Lower leg skin (tissue), 4 donors: Measurements from ENCODE around the gene LDLR. TPM values are rescaled to one million over a fixed set of nuclear protein-coding genes. Genes with fewer than 3 reads are reported as not detected.
"Not testable (repeated sequence)": the region's sequence is repeated elsewhere in the genome, so short reads cannot be mapped to it uniquely, and the experiment has no call there.

Experiments used
- DNase-seq, 2 donors: peaks; one replicate each; pipeline ENCODE4 v3.0.0-alpha.2; 2019; ENCODE audit warnings: low spot score in 2 of 2
- H3K4me3 ChIP-seq: fragments of 200-600 bp; sonication (generic); 2 replicates; pipeline ENCODE4 v1.5.1; 2017; ENCODE audit warnings: mild to moderate bottlenecking, low read depth; ENCODE audit not compliant: poor library complexity, severe bottlenecking
- POLR2A ChIP-seq, 2 donors: fragments of 450-650 bp; IDR thresholded peaks; one replicate each; pipeline ENCODE4 v1.6.1; 2016 to 2017; ENCODE audit warnings: antibody characterized with exemption in 2 of 2, mild to moderate bottlenecking in 1 of 2, moderate library complexity in 1 of 2
- WGBS, 2 donors: methylation state at CpG; one replicate each; pipeline ENCODE4 v1.1.5; 2018; 5-methylcytosine and 5-hydroxymethylcytosine counted together
- intact Hi-C: fragments of 100-400 bp; cut with DNase I; formaldehyde crosslinking; loops from one replicate; pipeline ENCODE4 v1.15.0; 2023; ENCODE audit warnings: low total_unique reads
- total RNA-seq, 4 donors: library from RNA; depleted of rRNA; stranded (reverse); fragments of >200 nt; gene quantifications; one replicate each; pipeline ENCODE4 v1.1.0, GENCODE V29; 2016
- TF ChIP-seq, protein P1 (sequence below), 3 donors: fragments of 450-650 bp; IDR thresholded peaks; one replicate each; pipeline ENCODE4 v1.5.1; 2016; ENCODE audit warnings: antibody characterized with exemption in 3 of 3, mild to moderate bottlenecking in 3 of 3, moderate library complexity in 2 of 3

Gene LDLR
- total RNA-seq, 4 donors from 2014 or later, result 48.7 to 62.8 (median 58.7) TPM

DNA sequence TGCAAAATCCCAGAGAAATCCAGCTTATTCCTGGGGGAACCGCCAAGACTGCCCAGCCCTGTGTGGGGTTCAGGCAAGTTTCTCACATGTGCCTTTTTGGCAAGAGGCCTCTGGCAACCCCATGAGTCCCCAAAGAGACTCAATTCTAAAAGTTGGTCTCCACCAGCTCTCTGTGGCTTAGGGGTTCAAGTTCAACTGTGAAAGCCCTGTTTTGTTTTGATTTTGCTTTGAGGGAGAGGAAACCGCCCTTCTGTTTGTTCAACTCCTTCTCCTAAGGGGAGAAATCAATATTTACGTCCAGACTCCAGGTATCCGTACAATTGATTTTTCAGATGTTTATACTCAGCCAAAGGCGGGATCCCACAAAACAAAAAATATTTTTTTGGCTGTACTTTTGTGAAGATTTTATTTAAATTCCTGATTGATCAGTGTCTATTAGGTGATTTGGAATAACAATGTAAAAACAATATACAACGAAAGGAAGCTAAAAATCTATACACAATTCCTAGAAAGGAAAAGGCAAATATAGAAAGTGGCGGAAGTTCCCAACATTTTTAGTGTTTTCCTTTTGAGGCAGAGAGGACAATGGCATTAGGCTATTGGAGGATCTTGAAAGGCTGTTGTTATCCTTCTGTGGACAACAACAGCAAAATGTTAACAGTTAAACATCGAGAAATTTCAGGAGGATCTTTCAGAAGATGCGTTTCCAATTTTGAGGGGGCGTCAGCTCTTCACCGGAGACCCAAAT is 583 bp upstream of the LDLR start:
- H3K4me3 ChIP-seq, result no peak overlapping the region
- TF ChIP-seq, protein P1, sequence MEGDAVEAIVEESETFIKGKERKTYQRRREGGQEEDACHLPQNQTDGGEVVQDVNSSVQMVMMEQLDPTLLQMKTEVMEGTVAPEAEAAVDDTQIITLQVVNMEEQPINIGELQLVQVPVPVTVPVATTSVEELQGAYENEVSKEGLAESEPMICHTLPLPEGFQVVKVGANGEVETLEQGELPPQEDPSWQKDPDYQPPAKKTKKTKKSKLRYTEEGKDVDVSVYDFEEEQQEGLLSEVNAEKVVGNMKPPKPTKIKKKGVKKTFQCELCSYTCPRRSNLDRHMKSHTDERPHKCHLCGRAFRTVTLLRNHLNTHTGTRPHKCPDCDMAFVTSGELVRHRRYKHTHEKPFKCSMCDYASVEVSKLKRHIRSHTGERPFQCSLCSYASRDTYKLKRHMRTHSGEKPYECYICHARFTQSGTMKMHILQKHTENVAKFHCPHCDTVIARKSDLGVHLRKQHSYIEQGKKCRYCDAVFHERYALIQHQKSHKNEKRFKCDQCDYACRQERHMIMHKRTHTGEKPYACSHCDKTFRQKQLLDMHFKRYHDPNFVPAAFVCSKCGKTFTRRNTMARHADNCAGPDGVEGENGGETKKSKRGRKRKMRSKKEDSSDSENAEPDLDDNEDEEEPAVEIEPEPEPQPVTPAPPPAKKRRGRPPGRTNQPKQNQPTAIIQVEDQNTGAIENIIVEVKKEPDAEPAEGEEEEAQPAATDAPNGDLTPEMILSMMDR (IDR thresholded peaks at IDR 0.05), result peak in 1 of 3 donors; percentile 98
- TF ChIP-seq POLR2A (IDR thresholded peaks at IDR 0.05), result no peak
- intact Hi-C loops, result no loop called here

DNA sequence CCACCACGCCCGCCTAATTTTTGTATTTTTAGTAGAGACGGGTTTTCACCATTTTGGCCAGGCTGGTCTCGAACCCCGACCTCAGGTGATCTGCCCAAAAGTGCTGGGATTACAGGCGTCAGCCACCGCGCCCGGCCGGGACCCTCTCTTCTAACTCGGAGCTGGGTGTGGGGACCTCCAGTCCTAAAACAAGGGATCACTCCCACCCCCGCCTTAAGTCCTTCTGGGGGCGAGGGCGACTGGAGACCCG is 676 bp downstream of the LDLR start:
- intact Hi-C loops, DNase-seq: not testable (repeated sequence)
- 0% methylated on average over 12 to 15 of the region's 15 CpGs for WGBS, 2 donors
- H3K4me3 ChIP-seq, result peak overlapping the region; percentile 38

More for the DNA sequence above, 583 bp upstream of the LDLR start:
- peak in 1 of 2 donors; percentile 62 for DNase-seq
- WGBS, 2 donors, result 11 to 12% methylated on average over 11 of the region's 11 CpGs

DNA sequence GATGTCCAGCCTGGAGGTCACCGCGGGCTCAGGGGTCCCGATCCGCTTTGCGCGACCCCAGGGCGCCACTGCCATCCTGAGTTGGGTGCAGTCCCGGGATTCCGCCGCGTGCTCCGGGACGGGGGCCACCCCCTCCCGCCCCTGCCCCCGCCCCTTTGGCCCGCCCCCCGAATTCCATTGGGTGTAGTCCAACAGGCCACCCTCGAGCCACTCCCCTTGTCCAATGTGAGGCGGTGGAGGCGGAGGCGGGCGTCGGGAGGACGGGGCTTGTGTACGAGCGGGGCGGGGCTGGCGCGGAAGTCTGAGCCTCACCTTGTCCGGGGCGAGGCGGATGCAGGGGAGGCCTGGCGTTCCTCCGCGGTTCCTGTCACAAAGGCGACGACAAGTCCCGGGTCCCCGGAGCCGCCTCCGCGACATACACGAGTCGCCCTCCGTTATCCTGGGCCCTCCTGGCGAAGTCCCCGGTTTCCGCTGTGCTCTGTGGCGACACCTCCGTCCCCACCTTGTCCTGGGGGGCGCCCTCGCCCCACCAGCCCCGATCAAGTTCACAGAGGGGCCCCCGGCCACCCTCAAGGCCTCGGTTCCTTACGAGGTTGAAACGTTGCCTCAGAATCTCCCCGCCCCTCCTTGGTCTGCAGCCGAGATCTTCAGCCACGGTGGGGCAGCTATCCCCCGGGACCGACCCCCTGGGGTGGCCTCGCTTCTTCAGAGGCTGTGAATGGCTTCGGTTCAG is 1.2 kb downstream of the LDLR start:
- H3K4me3 ChIP-seq, result peak overlapping the region; percentile 38
- peak; percentile 98 to 100 for DNase-seq
- 0 to 1% methylated on average over 16 to 63 of the region's 64 CpGs for whole genome bisulfite sequencing, 2 donors
- intact Hi-C loops, result no loop called here
- TF ChIP-seq, protein P1 (IDR thresholded peaks at IDR 0.05), result no peak
- peak in 1 of 2 donors; percentile 52 for TF ChIP-seq POLR2A (IDR thresholded peaks at IDR 0.05)

DNA sequence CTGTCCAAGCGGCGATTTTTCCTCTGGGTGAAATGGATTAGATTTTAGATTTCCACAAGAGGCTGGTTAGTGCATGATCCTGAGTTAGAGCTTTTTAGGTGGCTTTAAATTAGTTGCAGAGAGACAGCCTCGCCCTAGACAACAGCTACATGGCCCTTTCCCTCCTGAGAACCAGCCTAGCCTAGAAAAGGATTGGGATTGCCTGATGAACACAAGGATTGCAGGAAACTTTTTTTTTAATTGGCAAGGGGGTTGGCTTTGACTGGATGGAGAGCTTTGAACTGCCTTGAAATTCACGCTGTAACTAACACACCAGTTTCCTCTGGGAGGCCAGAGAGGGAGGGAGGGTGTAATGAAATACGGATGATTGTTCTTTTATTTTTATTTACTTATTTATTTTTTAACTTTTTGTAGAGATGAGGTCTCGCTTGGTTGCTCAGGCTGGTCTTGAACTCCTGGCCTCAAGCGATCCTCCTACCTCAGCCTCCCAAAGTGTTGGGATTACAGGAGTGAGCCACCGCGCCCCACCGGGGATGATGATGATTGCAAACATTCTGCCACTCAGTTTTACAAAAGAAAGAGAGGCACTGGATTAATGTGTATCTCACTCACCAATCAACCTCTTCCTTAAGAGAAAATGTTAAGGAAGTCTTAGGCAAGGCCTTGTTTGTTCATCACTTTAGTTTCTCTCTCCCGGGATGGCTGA is 1.9 kb downstream of the LDLR start:
- no peak for DNase-seq
- peak overlapping the region; percentile 35 for H3K4me3 ChIP-seq
- TF ChIP-seq, protein P1 (IDR thresholded peaks at IDR 0.05), result no peak
- TF ChIP-seq POLR2A (IDR thresholded peaks at IDR 0.05), result no peak
- intact Hi-C loops, result no loop called here
- WGBS, 2 donors, result 17 to 24% methylated on average over 11 of the region's 11 CpGs

DNA sequence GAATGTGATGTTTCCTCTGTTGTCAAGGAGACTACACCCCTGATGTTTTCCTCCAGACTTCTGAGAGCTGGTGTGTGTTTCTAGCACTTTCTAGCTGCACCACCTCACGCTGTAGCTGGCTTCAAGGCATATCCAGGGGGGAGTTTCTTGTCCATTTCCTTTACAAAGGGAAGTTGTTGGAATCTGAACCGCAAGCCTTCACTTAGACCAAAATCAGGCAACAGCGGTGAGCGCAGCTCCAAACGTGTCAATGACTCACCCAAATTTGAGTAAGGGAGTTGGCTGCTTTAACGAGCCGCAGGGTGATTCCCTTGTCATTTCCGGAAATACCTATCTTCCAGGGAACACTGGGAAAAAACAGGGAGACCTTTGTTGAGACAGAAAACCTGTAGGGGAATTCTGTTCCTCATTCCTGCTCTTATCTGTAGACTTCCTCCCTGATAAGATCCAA is 2.5 kb downstream of the LDLR start:
- WGBS, 2 donors, result 1 to 2% methylated on average over 8 of the region's 8 CpGs
- intact Hi-C loops, result no loop called here
- peak; percentile 81 to 94 for DNase-seq
- no peak for TF ChIP-seq POLR2A (IDR thresholded peaks at IDR 0.05)
- TF ChIP-seq, protein P1 (IDR thresholded peaks at IDR 0.05), result no peak
- no peak overlapping the region for H3K4me3 ChIP-seq

DNA sequence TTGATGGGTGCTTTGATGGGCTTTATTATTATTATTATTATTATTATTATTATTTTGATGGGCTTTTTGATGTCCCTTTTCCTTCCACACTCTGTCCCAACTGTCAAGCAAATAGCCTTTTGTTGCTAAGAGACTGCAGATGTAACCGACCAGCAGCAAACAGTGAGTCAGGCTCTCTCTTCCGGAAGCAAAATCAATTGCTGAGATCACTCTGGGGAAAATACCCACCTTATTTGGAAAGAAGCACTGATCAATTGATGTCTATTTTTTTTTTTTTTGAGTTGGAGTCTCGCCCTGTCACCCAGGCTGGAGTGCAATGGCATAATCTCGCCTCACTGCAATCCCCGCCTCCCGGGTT is 2.9 kb downstream of the LDLR start:
- no peak overlapping the region for H3K4me3 ChIP-seq
- TF ChIP-seq POLR2A (IDR thresholded peaks at IDR 0.05), result no peak
- TF ChIP-seq, protein P1 (IDR thresholded peaks at IDR 0.05), result no peak
- WGBS, 2 donors, result 22 to 25% methylated on average over 6 of the region's 6 CpGs
- no peak for DNase-seq
- intact Hi-C loops, result no loop called here
